B cell (primary cell): Measurements from ENCODE around the gene DNM1. TPM values are rescaled to one million over a fixed set of nuclear protein-coding genes. Genes with fewer than 3 reads are reported as not detected.

Source experiments
- ATAC-seq: fragments of 200-7000 bp; cut with Tn5 transposase; one replicate; pipeline ENCODE4 v1.10.0; 2021; ENCODE audit warnings: low read depth, mild to moderate bottlenecking, moderate number of reproducible peaks, moderate library complexity
- CTCF ChIA-PET: fragments of 350-600 bp; sonication (Branson Sonifier 250); formaldehyde crosslinking; loops from one replicate; lab custom pipeline; 2021; ENCODE audit warnings: antibody characterized with exemption, inconsistent platforms; lab: Charles Lee
- POLR2A ChIA-PET: fragments of 350-600 bp; sonication (Branson Sonifier 250); formaldehyde crosslinking; loops from one replicate; lab custom pipeline; 2021; ENCODE audit warnings: antibody characterized with exemption; lab: Charles Lee
- DNase-seq: peaks from one replicate; pipeline ENCODE4 v3.0.0; 2013
- H2AFZ ChIP-seq: 2 replicates; pipeline ENCODE4 v1.6.1; 2012; ENCODE audit warnings: mild to moderate bottlenecking, low read depth, low read length; ENCODE audit not compliant: insufficient read depth, poor library complexity, severe bottlenecking
- H3K27ac ChIP-seq, 2 donors: 1 replicate in 1 of 2; 2 replicates in 1 of 2; pipeline ENCODE4 v1.5.1; 2012 to 2013; ENCODE audit warnings: low read length in 2 of 2, mild to moderate bottlenecking in 2 of 2, moderate library complexity in 1 of 2
- H3K27me3 ChIP-seq, 4 experiments: fragments of 200-600 bp in 1 of 4; sonication (generic) in 1 of 4; replicated peaks in 1 of 4; 1 replicate in 2 of 4; 2 replicates in 2 of 4; pipeline versions ENCODE4 v1.6.1 to v1.7.0; 2013 to 2016; ENCODE audit warnings: low read length in 3 of 4, mild to moderate bottlenecking in 2 of 4, mixed read lengths in 1 of 4, moderate library complexity in 1 of 4; ENCODE audit not compliant: insufficient read depth in 4 of 4, control insufficient read depth in 3 of 4; ENCODE audit errors: control extremely low read depth in 1 of 4
- H3K36me3 ChIP-seq, 2 experiments: replicated peaks in 1 of 2; 1 replicate in 1 of 2; 2 replicates in 1 of 2; pipeline versions ENCODE4 v1.6.1 to v1.7.1; 2013; ENCODE audit warnings: low read length in 1 of 2; ENCODE audit not compliant: insufficient read depth in 2 of 2, control insufficient read depth in 1 of 2; ENCODE audit errors: control extremely low read depth in 1 of 2, extremely low read depth in 1 of 2
- H3K4me1 ChIP-seq, 2 donors: fragments of 200-600 bp in 1 of 2; sonication (generic) in 1 of 2; 1 replicate in 1 of 2; 2 replicates in 1 of 2; pipeline versions ENCODE4 v1.5.1 to v1.6.1; 2013 to 2017; ENCODE audit warnings: low read length in 2 of 2; ENCODE audit not compliant: control insufficient read depth in 2 of 2, insufficient read depth in 2 of 2
- H3K4me2 ChIP-seq: replicated peaks from 2 replicates; pipeline ENCODE3; 2012; ENCODE audit warnings: mild to moderate bottlenecking, low read depth, low read length; ENCODE audit not compliant: poor library complexity, severe bottlenecking
- H3K4me3 ChIP-seq, 5 experiments: fragments of 200-600 bp in 1 of 5; sonication (generic) in 1 of 5; 1 replicate in 3 of 5; 2 replicates in 2 of 5; pipeline versions ENCODE4 v1.5.1 to v1.7.0; 2011 to 2016; ENCODE audit warnings: low read length in 4 of 5, mild to moderate bottlenecking in 4 of 5, low read depth in 2 of 5, control low read depth in 1 of 5, moderate library complexity in 1 of 5; ENCODE audit not compliant: insufficient read depth in 1 of 5; ENCODE audit errors: control extremely low read depth in 1 of 5, extremely low read depth in 1 of 5
- H3K79me2 ChIP-seq: fragments of 200-600 bp; sonication (generic); one replicate; pipeline ENCODE4 v1.6.0; 2016; ENCODE audit warnings: low read length; ENCODE audit not compliant: control insufficient read depth, insufficient read depth
- H3K9ac ChIP-seq: fragments of 200-600 bp; sonication (generic); 2 replicates; pipeline ENCODE4 v1.6.1; 2017; ENCODE audit warnings: mild to moderate bottlenecking, low read length, moderate library complexity
- H3K9me3 ChIP-seq, 3 donors: one replicate each; pipeline versions ENCODE4 v1.6.1 to v1.7.1; 2013; ENCODE audit warnings: low read length in 2 of 3; ENCODE audit not compliant: control insufficient read depth in 2 of 3, insufficient read depth in 1 of 3; ENCODE audit errors: control extremely low read depth in 1 of 3
- H4K20me1 ChIP-seq: 2 replicates; pipeline ENCODE4 v1.6.0; 2012; ENCODE audit warnings: mild to moderate bottlenecking, low read length; ENCODE audit not compliant: insufficient read depth, control insufficient read depth, poor library complexity, severe bottlenecking
- H3K27ac Mint-ChIP-seq: one replicate; pipeline ENCODE4 v1.8.0; 2021; ENCODE audit warnings: mixed read lengths
- H3K27me3 Mint-ChIP-seq: one replicate; pipeline ENCODE4 v1.8.0; 2021; ENCODE audit warnings: mixed read lengths
- H3K4me1 Mint-ChIP-seq: one replicate; pipeline ENCODE4 v1.8.0; 2021; ENCODE audit warnings: mixed read lengths
- H3K4me3 Mint-ChIP-seq: one replicate; pipeline ENCODE4 v1.8.0; 2021; ENCODE audit warnings: mixed read lengths
- H3K9me3 Mint-ChIP-seq: one replicate; pipeline ENCODE4 v1.8.0; 2022; ENCODE audit warnings: mixed read lengths; ENCODE audit not compliant: insufficient read depth
- CTCF ChIP-seq: fragments of 200-600 bp; IDR thresholded peaks from one replicate; pipeline ENCODE4 v1.8.0; 2022; ENCODE audit warnings: antibody characterized with exemption, mild to moderate bottlenecking
- EZH2 ChIP-seq: IDR thresholded peaks from 2 replicates; pipeline ENCODE4 v1.6.1; 2012; ENCODE audit warnings: borderline replicate concordance, low read depth, mild to moderate bottlenecking, moderate library complexity, low read length; ENCODE audit not compliant: insufficient read depth, poor library complexity, severe bottlenecking
- WGBS: methylation state at CpG from one replicate; pipeline ENCODE4 v1.1.5; 2013; ENCODE audit warnings: missing lambda C conversion rate; ENCODE audit not compliant: insufficient coverage; 5-methylcytosine and 5-hydroxymethylcytosine counted together
- intact Hi-C: fragments of 100-400 bp; cut with micrococcal nuclease; formaldehyde crosslinking; loops from one replicate; pipeline ENCODE4 v1.10.0; 2022
- polyA plus RNA-seq: library from polyadenylated mRNA; depleted of rRNA; stranded (reverse); fragments of >200 nt; gene quantifications from 2 replicates; pipeline ENCODE4 v1.2.3, GENCODE V29; 2012
- total RNA-seq, 2 donors: library from RNA; stranded (reverse); fragments of 120-200 nt in 1 of 2; gene quantifications; 1 replicate in 1 of 2; 2 replicates in 1 of 2; pipeline versions ENCODE4 v1.2.3 to v1.2.4, GENCODE V29; 2013 to 2022

DNM1 gene
- total and polyA plus RNA-seq, 2 donors (not counting 1 experiment from before 2014, with no cell fraction given) = 0.63 to 1.3 TPM

- H3K9ac ChIP-seq = no peak overlapping the region
- no peak overlapping the region for H2AFZ ChIP-seq
- peaks cover 0 to 27% (median 7%) of the 10 kb centered on the region in 4 experiments for H3K27me3 ChIP-seq
- ATAC-seq = no peak
- WGBS = 86% methylated on average over 1 of the region's 2 CpGs
- H3K4me3 ChIP-seq = no peak overlapping the region
- H3K9me3 Mint-ChIP-seq = no peaks in the 10 kb centered on the region
- intact Hi-C loops = no loop called here
- H3K4me1 Mint-ChIP-seq = peaks cover 24% of the 10 kb centered on the region
- H3K27me3 Mint-ChIP-seq = peaks cover 21% of the 10 kb centered on the region
- no peak overlapping the region for H3K27ac ChIP-seq
- CTCF ChIA-PET = no interaction called here
- no peaks in the 10 kb centered on the region for H4K20me1 ChIP-seq
- TF ChIP-seq CTCF = no peak
- TF ChIP-seq EZH2 = no peak
- POLR2A ChIA-PET = no interaction called here
- no peaks in the 10 kb centered on the region for H3K79me2 ChIP-seq
- peaks cover 13 to 24% of the 10 kb centered on the region in 2 donors for H3K4me1 ChIP-seq
- H3K4me2 ChIP-seq = no peak overlapping the region
- H3K27ac Mint-ChIP-seq = no peak overlapping the region
- peaks cover 0 to 3% (median 0%) of the 10 kb centered on the region in 3 donors for H3K9me3 ChIP-seq
- no peak for DNase-seq
- H3K4me3 Mint-ChIP-seq = no peak overlapping the region
- no peaks in the 10 kb centered on the region for H3K36me3 ChIP-seq
Observed at GRCh38 chr9:128246471-128246870, 43.3 kb downstream of the DNM1 start.

GRCh38 chr9:128247226-128247803, 44.1 kb downstream of the DNM1 start:
- Histone ChIP-seq H3K9me3 (peaks cover 0 to 3% (median 0%) of the 10 kb centered on the region in 3 donors), H3K4me3 (no peak overlapping the region), H3K27me3 (peaks cover 0 to 20% (median 7%) of the 10 kb centered on the region in 4 experiments), H3K9ac (no peak overlapping the region), H3K36me3 (no peaks in the 10 kb centered on the region), H3K27ac (no peak overlapping the region), H2AFZ (no peak overlapping the region), H3K4me1 (peaks cover 15 to 25% of the 10 kb centered on the region in 2 donors), H3K79me2 (no peaks in the 10 kb centered on the region), H3K4me2 (no peak overlapping the region), H4K20me1 (no peaks in the 10 kb centered on the region)
- no peaks in the 10 kb centered on the region for H3K9me3 Mint-ChIP-seq
- WGBS = 100% methylated on average over 3 of the region's 5 CpGs
- peaks cover 30% of the 10 kb centered on the region for H3K4me1 Mint-ChIP-seq
- TF ChIP-seq EZH2 = no peak
- no peak for TF ChIP-seq CTCF
- peaks cover 18% of the 10 kb centered on the region for H3K27me3 Mint-ChIP-seq
- ATAC-seq = no peak
- H3K4me3 Mint-ChIP-seq = no peak overlapping the region
- no peak overlapping the region for H3K27ac Mint-ChIP-seq
- POLR2A ChIA-PET = no interaction called here
- intact Hi-C loops = no loop called here
- CTCF ChIA-PET = no interaction called here
- no peak for DNase-seq
